Heart left ventricle (tissue), 16 donors: ENCODE data around the gene KCNA10. TPM values are rescaled to one million over a fixed set of nuclear protein-coding genes. Genes with fewer than 3 reads are reported as not detected.

Experiments
- ATAC-seq, 4 donors: fragments of 200-7000 bp; cut with Tn5 transposase; one replicate each; pipeline ENCODE4 v1.9.1; 2020 to 2022; ENCODE audit warnings: moderate library complexity in 4 of 4, mild to moderate bottlenecking in 3 of 4, moderate number of reproducible peaks in 1 of 4
- DNase-seq, 5 donors: peaks; one replicate each; pipeline ENCODE4 v3.0.0-alpha.2; 2020
- H3K27ac ChIP-seq, 12 donors: fragments of 200-600 bp; sonication (generic) in 4 of 12; one replicate each; pipeline versions ENCODE4 v1.5.0 to v1.8.0; 2016 to 2022; ENCODE audit warnings: mild to moderate bottlenecking in 2 of 12
- H3K27me3 ChIP-seq, 9 donors: fragments of 200-600 bp; sonication (generic) in 2 of 9; one replicate each; pipeline versions ENCODE4 v1.5.1 to v1.8.0; 2016 to 2022; ENCODE audit warnings: mild to moderate bottlenecking in 3 of 9
- H3K36me3 ChIP-seq, 9 donors: fragments of 200-600 bp; sonication (generic) in 2 of 9; one replicate each; pipeline versions ENCODE4 v1.5.0 to v1.8.0; 2018 to 2022; ENCODE audit warnings: mild to moderate bottlenecking in 2 of 9
- H3K4me1 ChIP-seq, 12 donors: fragments of 200-600 bp; sonication (generic) in 4 of 12; one replicate each; pipeline versions ENCODE4 v1.5.0 to v1.8.0; 2016 to 2022; ENCODE audit warnings: mild to moderate bottlenecking in 3 of 12
- H3K4me3 ChIP-seq, 12 donors: fragments of 200-600 bp; sonication (generic) in 4 of 12; one replicate each; pipeline versions ENCODE4 v1.5.0 to v1.8.0; 2017 to 2022; ENCODE audit warnings: mild to moderate bottlenecking in 9 of 12, moderate library complexity in 4 of 12
- H3K9me3 ChIP-seq, 12 donors: fragments of 200-600 bp; sonication (generic) in 4 of 12; one replicate each; pipeline versions ENCODE4 v1.5.0 to v1.8.0; 2016 to 2022; ENCODE audit warnings: mild to moderate bottlenecking in 1 of 12
- POLR2A ChIP-seq, 2 donors: fragments of 450-650 bp; IDR thresholded peaks; one replicate each; pipeline ENCODE4 v1.6.1; 2017; ENCODE audit warnings: antibody characterized with exemption in 2 of 2, mild to moderate bottlenecking in 2 of 2, moderate library complexity in 2 of 2
- WGBS, 4 donors: extraction: QIAGEN DNeasy Blood & Tissue Kit in 2 of 4; methylation state at CpG; one replicate each; pipeline versions ENCODE4 v1.1.5 to v1.1.7; 2013 to 2018; 5-methylcytosine and 5-hydroxymethylcytosine counted together
- intact Hi-C, 10 donors: fragments of 100-400 bp; cut with DNase I; formaldehyde crosslinking; loops; one replicate each; pipeline versions ENCODE4 v1.11.1 to v1.14.2; 2022
- polyA plus RNA-seq, 2 donors: library from polyadenylated mRNA; stranded (reverse); fragments of 200-250 nt; gene quantifications; one replicate each; pipeline ENCODE4 v1.2.3, GENCODE V29; 2013
- total RNA-seq, 9 donors: library from RNA; depleted of rRNA in 2 of 9; stranded (reverse); fragments of >200 nt in 2 of 9; fragmentation: NEBNext Ultra II Directional in 3 of 9; extraction: Animal tissue kit (Norgen Biotek cat#: 25700) in 3 of 9; gene quantifications; one replicate each; pipeline versions ENCODE4 v1.1.0 to v1.2.4, GENCODE V29; 2016 to 2023
- TF ChIP-seq, protein P1 (sequence below), 12 donors: fragments of 200-600 bp; sonication (generic) in 4 of 12; IDR thresholded peaks; one replicate each; pipeline versions ENCODE4 v1.5.0 to v1.8.0; 2018 to 2022; ENCODE audit warnings: antibody characterized with exemption in 12 of 12, mild to moderate bottlenecking in 5 of 12
- donor health status: ischemic (EF 13 %, LVEDD 7.1; RV severe dilation, severe dysfunction).
- donor health status: healthy with polysubstance abuse.
- donor health status: DM: no; HTN: yes; CAD: no.
- donor health status: DM: no; HTN: no; CAD: no.
- donor health status: ischemic (EF 25% LVEDD 6.9; RV normal size, moderate dysfunction).
- donor health status: ischemic (EF 25% LVEDD 5.7; RV mildly dilated, moderate dysfunction).
- donor health status: healthy.
- donor health status: DM: yes; HTN: yes; CAD: no.
- donor health status: ischemic (EF 35%, LVEDD 5.7; RV mildly dilated, moderate dysfunction).
- donor health status: nonischemic (EF 11% LVEDD 7.7; RV severe dilation, severe dysfunction).
- donor health status: DM: yes; HTN: yes; CAD: no.
- donor health status: PGD.
- donor health status: ischemic (EF 29% LVEDD 5.4; RV normal size, mild dysfunction).
- donor health status: nonischemic (EF 23%, LVEDD 6.1; RV moderate dilation, normal function).

KCNA10 gene
- total and polyA plus RNA-seq, 11 donors = not detected

DNA sequence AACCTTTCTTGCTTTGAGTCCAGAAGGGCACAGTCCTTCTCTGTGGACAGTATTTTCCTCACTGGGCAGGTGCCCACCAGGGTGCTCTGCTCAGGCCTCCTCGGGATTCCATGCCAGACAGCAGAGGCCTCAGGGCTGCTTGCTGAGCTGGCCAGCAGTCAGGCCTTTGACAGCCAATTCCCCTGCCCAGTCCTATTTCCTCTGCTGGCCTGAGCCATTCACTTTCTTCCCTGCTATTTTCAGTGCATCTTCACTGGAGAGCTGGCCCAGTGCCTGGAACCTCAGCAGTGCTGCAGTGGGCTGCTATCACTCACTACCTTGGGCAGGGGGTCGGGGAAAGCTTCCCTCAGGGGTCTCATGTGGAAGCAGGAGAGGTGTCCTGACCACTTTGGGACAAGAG, 33.2 kb downstream of the KCNA10 start:
- peak; percentile 38 to 62 (median 50) for ATAC-seq
- DNase-seq = peak in 2 of 5 donors; percentile 33 to 45
- Histone ChIP-seq H3K27me3 (peaks cover 0 to 3% (median 0%) of the 10 kb centered on the region in 9 donors), H3K4me3 (no peak overlapping the region), H3K36me3 (no peaks in the 10 kb centered on the region), H3K9me3 (no peaks in the 10 kb centered on the region), H3K27ac (no peak overlapping the region), H3K4me1 (peaks cover 0 to 20% (median 10%) of the 10 kb centered on the region in 12 donors)
- TF ChIP-seq, protein P1, sequence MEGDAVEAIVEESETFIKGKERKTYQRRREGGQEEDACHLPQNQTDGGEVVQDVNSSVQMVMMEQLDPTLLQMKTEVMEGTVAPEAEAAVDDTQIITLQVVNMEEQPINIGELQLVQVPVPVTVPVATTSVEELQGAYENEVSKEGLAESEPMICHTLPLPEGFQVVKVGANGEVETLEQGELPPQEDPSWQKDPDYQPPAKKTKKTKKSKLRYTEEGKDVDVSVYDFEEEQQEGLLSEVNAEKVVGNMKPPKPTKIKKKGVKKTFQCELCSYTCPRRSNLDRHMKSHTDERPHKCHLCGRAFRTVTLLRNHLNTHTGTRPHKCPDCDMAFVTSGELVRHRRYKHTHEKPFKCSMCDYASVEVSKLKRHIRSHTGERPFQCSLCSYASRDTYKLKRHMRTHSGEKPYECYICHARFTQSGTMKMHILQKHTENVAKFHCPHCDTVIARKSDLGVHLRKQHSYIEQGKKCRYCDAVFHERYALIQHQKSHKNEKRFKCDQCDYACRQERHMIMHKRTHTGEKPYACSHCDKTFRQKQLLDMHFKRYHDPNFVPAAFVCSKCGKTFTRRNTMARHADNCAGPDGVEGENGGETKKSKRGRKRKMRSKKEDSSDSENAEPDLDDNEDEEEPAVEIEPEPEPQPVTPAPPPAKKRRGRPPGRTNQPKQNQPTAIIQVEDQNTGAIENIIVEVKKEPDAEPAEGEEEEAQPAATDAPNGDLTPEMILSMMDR (IDR thresholded peaks at IDR 0.05) = no peak
- TF ChIP-seq POLR2A (IDR thresholded peaks at IDR 0.05) = no peak
- intact Hi-C loops = loop anchor here in 1 of 10 donors (5.0 kb wide), 1 partner anchor 58 kb away; no protein-coding TSS in a partner anchor
- WGBS, 4 donors = 0 to 33% (median 21%) methylated on average over 1 to 2 of the region's 2 CpGs

DNA sequence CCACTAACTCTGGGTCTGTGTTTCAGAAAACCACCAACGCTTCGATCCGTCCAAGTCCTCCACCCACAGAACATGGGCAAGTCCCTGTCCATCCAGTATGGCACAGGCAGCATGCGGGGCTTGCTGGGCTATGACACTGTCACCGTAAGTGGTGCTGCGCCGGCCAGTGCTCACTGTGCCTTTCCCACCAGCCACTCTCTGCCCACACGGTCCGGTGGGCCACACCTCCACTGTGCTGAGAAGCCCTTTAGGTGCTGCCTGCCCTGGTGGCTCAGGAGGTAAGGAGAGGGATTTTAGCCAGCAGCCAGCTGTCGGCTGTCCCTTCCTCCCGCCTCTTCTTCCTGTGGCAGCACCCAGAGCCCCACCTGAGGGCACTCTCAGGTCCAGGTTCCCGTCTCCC, 34.2 kb downstream of the KCNA10 start:
- Histone ChIP-seq H3K36me3 (no peaks in the 10 kb centered on the region), H3K27ac (no peak overlapping the region), H3K9me3 (no peaks in the 10 kb centered on the region), H3K4me3 (no peak overlapping the region), H3K27me3 (peaks cover 0 to 3% (median 0%) of the 10 kb centered on the region in 9 donors), H3K4me1 (peaks cover 0 to 20% (median 10%) of the 10 kb centered on the region in 12 donors)
- 88 to 90% (median 88%) methylated on average over 8 to 12 of the region's 12 CpGs for WGBS, 4 donors
- DNase-seq = no peak
- ATAC-seq = no peak
- intact Hi-C loops = loop anchor here in 1 of 10 donors (5.0 kb wide), 1 partner anchor 58 kb away; no protein-coding TSS in a partner anchor
- no peak for TF ChIP-seq POLR2A (IDR thresholded peaks at IDR 0.05)
- TF ChIP-seq, protein P1 (IDR thresholded peaks at IDR 0.05) = no peak

DNA sequence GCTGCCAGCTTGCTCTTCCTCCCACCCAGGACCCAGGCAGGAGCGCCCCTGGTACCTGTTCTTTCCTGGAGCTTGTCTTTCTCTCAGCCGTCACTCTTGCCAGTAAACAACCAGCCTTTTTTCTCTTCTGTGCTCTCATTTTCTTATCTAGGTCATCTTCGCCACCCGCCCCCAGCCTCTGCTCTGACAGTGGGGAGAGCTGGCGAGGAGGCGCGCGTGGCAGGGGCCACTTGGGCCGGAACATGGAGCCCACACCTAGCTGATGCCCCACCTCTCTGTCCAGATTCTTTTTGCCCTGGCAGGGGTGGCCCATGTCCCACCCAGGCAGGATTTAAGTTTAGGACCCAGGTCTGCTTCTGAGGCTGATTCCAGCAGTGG, 35.7 kb downstream of the KCNA10 start:
- no peaks in the 10 kb centered on the region for H3K9me3 ChIP-seq
- WGBS, 4 donors = 75 to 83% (median 77%) methylated on average over 9 of the region's 9 CpGs
- no peak for ATAC-seq

DNA sequence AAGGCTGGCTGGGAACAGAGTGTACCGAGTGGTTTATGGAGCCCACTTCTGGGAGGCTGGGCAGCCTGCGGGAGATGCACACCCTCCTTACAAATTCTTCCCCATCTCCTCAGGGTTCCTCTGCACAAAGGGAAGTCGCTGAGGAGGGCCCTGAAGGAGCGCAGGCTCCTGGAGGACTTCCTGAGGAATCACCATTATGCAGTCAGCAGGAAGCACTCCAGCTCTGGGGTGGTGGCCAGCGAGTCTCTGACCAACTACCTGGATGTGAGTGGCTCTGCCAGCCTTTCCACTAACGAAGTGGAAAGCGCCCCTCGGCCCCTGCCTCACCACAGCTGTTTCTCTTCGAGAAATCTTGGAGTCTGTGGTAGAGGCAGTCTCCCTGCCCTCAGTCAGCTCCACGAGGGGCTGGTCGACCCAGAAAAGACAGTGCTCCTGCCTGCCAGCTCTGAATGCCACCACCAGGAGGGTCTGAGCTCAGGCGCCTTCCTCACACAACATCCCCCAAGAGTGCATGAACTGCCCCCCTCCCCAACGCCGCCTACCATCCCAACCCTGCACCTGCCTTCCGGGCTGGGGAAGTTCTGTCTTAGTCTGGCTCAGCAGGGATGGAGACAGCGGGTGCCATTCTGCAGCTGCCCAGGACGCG, 36.2 kb downstream of the KCNA10 start:
- Histone ChIP-seq H3K27me3 (peaks cover 0 to 3% (median 0%) of the 10 kb centered on the region in 9 donors), H3K27ac (no peak overlapping the region), H3K4me1 (peaks cover 0 to 23% (median 10%) of the 10 kb centered on the region in 12 donors), H3K9me3 (no peaks in the 10 kb centered on the region), H3K36me3 (no peaks in the 10 kb centered on the region), H3K4me3 (no peak overlapping the region)
- 58 to 64% (median 60%) methylated on average over 15 to 18 of the region's 18 CpGs for WGBS, 4 donors
- ATAC-seq = no peak
- TF ChIP-seq, protein P1 (IDR thresholded peaks at IDR 0.05) = no peak
- TF ChIP-seq POLR2A (IDR thresholded peaks at IDR 0.05) = no peak
- intact Hi-C loops = no loop called here
- no peak for DNase-seq

More for the DNA sequence above, 35.7 kb downstream of the KCNA10 start:
- TF ChIP-seq POLR2A (IDR thresholded peaks at IDR 0.05) = no peak
- TF ChIP-seq, protein P1 (IDR thresholded peaks at IDR 0.05) = no peak
- no peak overlapping the region for H3K4me3 ChIP-seq
- DNase-seq = no peak
- H3K27me3 ChIP-seq = peaks cover 0 to 3% (median 0%) of the 10 kb centered on the region in 9 donors
- intact Hi-C loops = no loop called here
- no peaks in the 10 kb centered on the region for H3K36me3 ChIP-seq
- peaks cover 0 to 20% (median 10%) of the 10 kb centered on the region in 12 donors for H3K4me1 ChIP-seq
- H3K27ac ChIP-seq = no peak overlapping the region
